HG03025 (cell line): ENCODE results near the gene CCDC92.
A peak's percentile ranks its signal among the peaks of the same experiment; 100 is the strongest.

Source experiments
- ATAC-seq: cut with Tn5 transposase; IDR thresholded peaks from one replicate; pipeline ENCODE4 v1.9.1; 2021; ENCODE audit warnings: mild to moderate bottlenecking, moderate library complexity; ENCODE audit not compliant: unreplicated experiment, low FRiP score

The CCDC92 gene

GRCh38 chr12:123972457-123973401 is at the start of gene CCDC92, which contains the start of gene ZNF664:
Gene CCDC92, minus strand, starts transcription at chr12:123972831. Its CDS starts 28,526 bp downstream, at chr12:123944305.
Gene ZNF664, plus strand, starts transcription at chr12:123973215. Its CDS starts 38,930 bp downstream, at chr12:124012145.
- peak; percentile 75 for ATAC-seq

GRCh38 chr12:124022161-124022560 is 49.5 kb upstream of the CCDC92 start:
- no peak for ATAC-seq

GRCh38 chr12:124021007-124021406 is 48.4 kb upstream of the CCDC92 start:
- ATAC-seq, result no peak

- ATAC-seq, result no peak
These were observed 47.9 kb upstream of the CCDC92 start for GRCh38 chr12:124020514-124020949.

- ATAC-seq, result no peak
These were observed 46.5 kb upstream of the CCDC92 start for GRCh38 chr12:124019115-124019514.

GRCh38 chr12:124018539-124018938 is 45.9 kb upstream of the CCDC92 start:
- no peak for ATAC-seq

- no peak for ATAC-seq
These were observed 44.4 kb upstream of the CCDC92 start for GRCh38 chr12:124017064-124017463.

- no peak for ATAC-seq
These were observed 43.1 kb upstream of the CCDC92 start for GRCh38 chr12:124015494-124016461.

GRCh38 chr12:124013073-124013472 is 40.4 kb upstream of the CCDC92 start:
- ATAC-seq, result no peak

- no peak for ATAC-seq
These were observed 38.9 kb upstream of the CCDC92 start for GRCh38 chr12:124011435-124012115.

GRCh38 chr12:124010687-124011086 is 38.1 kb upstream of the CCDC92 start:
- ATAC-seq, result no peak

GRCh38 chr12:124009781-124010180 is 37.1 kb upstream of the CCDC92 start:
- ATAC-seq, result no peak

GRCh38 chr12:124008595-124008994 is 36.0 kb upstream of the CCDC92 start:
- ATAC-seq, result no peak

- ATAC-seq, result no peak
These were observed 35.4 kb upstream of the CCDC92 start for GRCh38 chr12:124007826-124008570.

GRCh38 chr12:124006846-124007713 is 34.4 kb upstream of the CCDC92 start:
- no peak for ATAC-seq

- ATAC-seq, result no peak
These were observed 33.6 kb upstream of the CCDC92 start for GRCh38 chr12:124006085-124006845.

GRCh38 chr12:124004233-124004875 is 31.7 kb upstream of the CCDC92 start:
- no peak for ATAC-seq
